ENCODE measurements around the gene TEX22.

Gene TEX22

DNA sequence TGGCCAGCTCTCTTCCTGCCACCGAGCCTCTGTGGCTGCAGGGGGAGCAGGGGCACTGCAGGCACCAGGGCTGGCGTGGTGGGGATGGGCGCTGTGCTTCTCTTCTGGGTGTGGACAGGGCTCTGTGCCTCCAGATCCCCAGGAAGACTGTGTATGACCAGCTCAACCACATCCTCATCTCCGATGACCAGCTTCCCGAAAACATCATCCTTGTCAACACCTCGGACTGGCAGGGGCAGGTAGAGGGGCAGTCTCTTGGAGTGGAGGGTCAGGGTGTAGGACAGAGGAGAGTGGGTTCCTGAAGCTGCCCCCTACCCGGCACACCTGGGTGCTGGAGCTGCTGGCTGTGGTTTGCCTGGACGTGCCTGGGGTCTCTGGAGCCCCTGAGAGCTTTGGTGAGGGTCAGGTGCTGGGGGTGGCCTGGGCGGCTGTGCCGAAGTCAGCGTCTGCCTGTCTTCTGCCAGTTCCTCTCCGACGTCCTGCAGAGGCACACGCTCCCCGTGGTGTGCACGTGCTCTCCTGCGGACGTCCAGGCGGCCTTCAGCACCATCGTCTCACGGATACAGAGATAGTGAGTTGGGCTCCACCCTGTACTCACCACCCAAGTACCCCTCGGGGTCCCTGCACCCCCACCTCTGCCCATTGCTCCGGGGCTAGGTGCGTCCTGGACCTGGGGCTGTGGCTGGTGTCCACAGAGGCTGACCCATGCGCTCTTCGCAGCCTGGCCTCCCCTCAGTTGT, 15.8 kb upstream of the TEX22 start:
- H3K4me3 ChIP-seq (ENCODE audit: low read length, poor library complexity, severe bottlenecking): no peak overlapping the region
- H3K9me2 ChIP-seq (replicated peaks; ENCODE audit: low read depth, low read length): no peaks in the 10 kb centered on the region
- H2AFZ ChIP-seq (ENCODE audit: low read length): no peak overlapping the region
- H3K27me3 ChIP-seq (ENCODE audit: insufficient read depth, low read length, poor library complexity, severe bottlenecking): no peaks in the 10 kb centered on the region
- H3K9me3 ChIP-seq (ENCODE audit: insufficient read depth, low read depth, low read length): no peaks in the 10 kb centered on the region
- TF ChIP-seq EZH2phosphoT487 (IDR thresholded peaks at IDR 0.05; ENCODE audit: borderline replicate concordance): no peak
- TF ChIP-seq, protein P1, sequence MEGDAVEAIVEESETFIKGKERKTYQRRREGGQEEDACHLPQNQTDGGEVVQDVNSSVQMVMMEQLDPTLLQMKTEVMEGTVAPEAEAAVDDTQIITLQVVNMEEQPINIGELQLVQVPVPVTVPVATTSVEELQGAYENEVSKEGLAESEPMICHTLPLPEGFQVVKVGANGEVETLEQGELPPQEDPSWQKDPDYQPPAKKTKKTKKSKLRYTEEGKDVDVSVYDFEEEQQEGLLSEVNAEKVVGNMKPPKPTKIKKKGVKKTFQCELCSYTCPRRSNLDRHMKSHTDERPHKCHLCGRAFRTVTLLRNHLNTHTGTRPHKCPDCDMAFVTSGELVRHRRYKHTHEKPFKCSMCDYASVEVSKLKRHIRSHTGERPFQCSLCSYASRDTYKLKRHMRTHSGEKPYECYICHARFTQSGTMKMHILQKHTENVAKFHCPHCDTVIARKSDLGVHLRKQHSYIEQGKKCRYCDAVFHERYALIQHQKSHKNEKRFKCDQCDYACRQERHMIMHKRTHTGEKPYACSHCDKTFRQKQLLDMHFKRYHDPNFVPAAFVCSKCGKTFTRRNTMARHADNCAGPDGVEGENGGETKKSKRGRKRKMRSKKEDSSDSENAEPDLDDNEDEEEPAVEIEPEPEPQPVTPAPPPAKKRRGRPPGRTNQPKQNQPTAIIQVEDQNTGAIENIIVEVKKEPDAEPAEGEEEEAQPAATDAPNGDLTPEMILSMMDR (conservative IDR thresholded peaks at IDR 0.05; ENCODE audit: low read length): no peak
- no peaks in the 10 kb centered on the region for H4K20me1 ChIP-seq (ENCODE audit: insufficient read depth, low read length, poor library complexity, severe bottlenecking)
- no peak overlapping the region for H3K9ac ChIP-seq (ENCODE audit: low read depth, low read length, poor library complexity, severe bottlenecking)
- H3F3A ChIP-seq (ENCODE audit: low read depth): no peaks in the 10 kb centered on the region
- H3K36me3 ChIP-seq (ENCODE audit: insufficient read depth, low read length): peaks cover 13% of the 10 kb centered on the region; the same call in 1 of the 2 replicates
- no peak overlapping the region for H3K4me2 ChIP-seq (ENCODE audit: low read depth, low read length, poor library complexity, severe bottlenecking)
- peaks cover 3% of the 10 kb centered on the region for H3K4me1 ChIP-seq (ENCODE audit: insufficient read depth, low read length, poor library complexity, severe bottlenecking)
- H3K79me2 ChIP-seq (ENCODE audit: insufficient read depth, low read length): no peaks in the 10 kb centered on the region; the same call in 1 of the 2 replicates

DNA sequence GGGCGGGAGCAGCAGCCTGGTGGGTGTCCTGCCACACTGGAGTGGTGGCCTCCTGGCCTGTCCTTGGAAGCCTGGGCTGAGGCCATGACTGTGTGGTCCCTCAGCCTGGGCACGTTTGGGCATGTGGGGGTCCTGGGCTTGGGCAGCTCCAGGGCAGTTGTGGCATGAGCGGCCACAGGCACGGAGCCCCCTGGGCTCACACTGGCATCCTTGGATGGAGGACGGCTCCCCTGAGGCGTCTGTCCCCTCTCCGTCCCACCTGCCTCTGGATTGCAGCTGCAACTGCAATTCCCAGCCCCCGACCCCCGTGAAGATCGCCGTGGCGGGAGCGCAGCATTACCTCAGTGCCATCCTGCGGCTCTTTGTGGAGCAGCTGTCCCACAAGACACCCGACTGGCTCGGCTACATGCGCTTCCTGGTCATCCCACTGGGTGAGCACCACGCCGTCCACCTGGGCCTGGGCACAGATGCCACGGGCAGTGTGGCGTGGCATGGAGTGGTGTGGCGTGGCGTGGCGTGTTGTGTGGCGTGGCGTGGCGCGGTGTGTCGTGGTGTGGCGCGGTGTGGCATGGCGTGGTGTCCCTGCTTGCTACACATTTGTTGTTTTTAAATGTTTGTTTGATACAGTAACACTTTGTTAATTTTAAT, 15.1 kb upstream of the TEX22 start:
- H3K4me3 ChIP-seq (ENCODE audit: low read length, poor library complexity, severe bottlenecking): no peak overlapping the region
- no peak overlapping the region for H3K9ac ChIP-seq (ENCODE audit: low read depth, low read length, poor library complexity, severe bottlenecking)
- H3K9me3 ChIP-seq (ENCODE audit: insufficient read depth, low read depth, low read length): no peaks in the 10 kb centered on the region
- H3K4me1 ChIP-seq (ENCODE audit: insufficient read depth, low read length, poor library complexity, severe bottlenecking): no peaks in the 10 kb centered on the region
- TF ChIP-seq, protein P1 (conservative IDR thresholded peaks at IDR 0.05; ENCODE audit: low read length): no peak
- TF ChIP-seq EZH2phosphoT487 (IDR thresholded peaks at IDR 0.05; ENCODE audit: borderline replicate concordance): no peak
- H2AFZ ChIP-seq (ENCODE audit: low read length): no peak overlapping the region
- no peak overlapping the region for H3K4me2 ChIP-seq (ENCODE audit: low read depth, low read length, poor library complexity, severe bottlenecking)
- peaks cover 13% of the 10 kb centered on the region; the same call in 1 of the 2 replicates for H3K36me3 ChIP-seq (ENCODE audit: insufficient read depth, low read length)
- H3K27me3 ChIP-seq (ENCODE audit: insufficient read depth, low read length, poor library complexity, severe bottlenecking): no peaks in the 10 kb centered on the region
- no peaks in the 10 kb centered on the region for H3K9me2 ChIP-seq (replicated peaks; ENCODE audit: low read depth, low read length)
- no peaks in the 10 kb centered on the region for H3K79me2 ChIP-seq (ENCODE audit: insufficient read depth, low read length)
- no peaks in the 10 kb centered on the region for H4K20me1 ChIP-seq (ENCODE audit: insufficient read depth, low read length, poor library complexity, severe bottlenecking)
- no peaks in the 10 kb centered on the region for H3F3A ChIP-seq (ENCODE audit: low read depth)

DNA sequence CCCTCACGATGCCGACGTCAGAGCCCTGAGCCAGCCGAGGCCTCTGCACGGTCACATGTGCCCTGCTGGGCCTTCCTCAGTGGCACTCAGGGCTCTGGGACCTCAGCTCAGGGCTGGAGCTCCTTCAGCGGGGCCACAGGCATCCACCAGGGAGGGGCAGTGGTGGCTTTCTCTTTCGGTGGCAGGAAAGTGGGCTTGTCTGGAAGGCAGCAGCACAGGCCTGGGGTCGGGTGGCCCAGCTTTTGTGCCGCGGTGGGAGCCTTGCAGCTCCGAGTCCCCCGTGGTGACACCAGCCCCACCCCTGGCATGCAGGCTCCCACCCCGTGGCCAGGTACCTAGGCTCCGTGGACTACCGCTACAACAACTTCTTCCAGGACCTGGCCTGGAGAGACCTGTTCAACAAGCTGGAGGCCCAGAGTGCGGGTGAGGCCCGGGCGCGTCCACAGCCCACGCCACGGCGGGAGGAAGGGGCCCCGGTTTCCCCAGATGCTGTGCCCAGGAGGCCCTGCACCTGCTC, 14.2 kb upstream of the TEX22 start:
- Histone ChIP-seq H3K9me2 (replicated peaks; ENCODE audit: low read depth, low read length) (no peaks in the 10 kb centered on the region), H3K27me3 (ENCODE audit: insufficient read depth, low read length, poor library complexity, severe bottlenecking) (no peaks in the 10 kb centered on the region), H3K4me2 (ENCODE audit: low read depth, low read length, poor library complexity, severe bottlenecking) (no peak overlapping the region), H3K79me2 (ENCODE audit: insufficient read depth, low read length) (no peaks in the 10 kb centered on the region), H4K20me1 (ENCODE audit: insufficient read depth, low read length, poor library complexity, severe bottlenecking) (no peaks in the 10 kb centered on the region), H3K4me3 (ENCODE audit: low read length, poor library complexity, severe bottlenecking) (no peak overlapping the region), H2AFZ (ENCODE audit: low read length) (no peak overlapping the region), H3K9ac (ENCODE audit: low read depth, low read length, poor library complexity, severe bottlenecking) (no peak overlapping the region), H3K9me3 (ENCODE audit: insufficient read depth, low read depth, low read length) (no peaks in the 10 kb centered on the region), H3K36me3 (ENCODE audit: insufficient read depth, low read length) (peaks cover 13% of the 10 kb centered on the region; the same call in 1 of the 2 replicates), H3F3A (ENCODE audit: low read depth) (no peaks in the 10 kb centered on the region), H3K4me1 (ENCODE audit: insufficient read depth, low read length, poor library complexity, severe bottlenecking) (no peaks in the 10 kb centered on the region)
- TF ChIP-seq EZH2phosphoT487 (IDR thresholded peaks at IDR 0.05; ENCODE audit: borderline replicate concordance): no peak
- TF ChIP-seq, protein P1 (conservative IDR thresholded peaks at IDR 0.05; ENCODE audit: low read length): no peak

Data from Loucy (cell line).